ENCODE results near the gene LRCOL1. TPM values are rescaled to one million over a fixed set of nuclear protein-coding genes. Genes with fewer than 3 reads are reported as not detected.

The LRCOL1 gene
- total and polyA plus RNA-seq, 4 donors: 0.47 to 0.72 (median 0.59) TPM; not detected in 1

DNA sequence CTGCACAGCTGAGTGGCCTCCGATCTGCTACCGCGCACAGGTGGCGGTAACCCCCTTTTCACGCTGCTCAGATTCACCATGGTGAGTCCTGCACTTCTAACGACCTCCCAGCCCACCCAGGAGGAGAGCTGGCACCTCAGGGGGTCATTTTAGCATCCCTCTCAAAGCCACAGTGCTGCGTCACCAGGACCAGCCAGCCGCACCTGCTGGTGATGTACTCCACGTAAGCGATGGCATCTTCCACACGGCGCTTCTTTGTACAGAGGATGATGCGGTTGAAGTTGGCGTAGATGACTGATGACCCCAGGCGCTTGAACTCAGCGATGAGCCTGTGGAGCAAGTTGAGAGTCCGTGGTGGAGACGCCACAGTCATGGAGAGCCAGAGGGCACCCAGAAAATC is 27.4 kb upstream of the LRCOL1 start:
- Histone ChIP-seq H3K4me1 (ENCODE audit: control insufficient read depth, insufficient read depth, low read length) (peaks cover 3% of the 10 kb centered on the region), H3K27ac (ENCODE audit: low read depth, low read length) (no peak overlapping the region), H3K27me3 (ENCODE audit: control insufficient read depth, insufficient read depth, low read length) (no peaks in the 10 kb centered on the region), H3K9me3 (ENCODE audit: control insufficient read depth, insufficient read depth, low read length) (no peaks in the 10 kb centered on the region), H3K36me3 (ENCODE audit: control insufficient read depth, insufficient read depth, low read length) (peaks cover 94% of the 10 kb centered on the region), H3K4me3 (ENCODE audit: low read depth, low read length) (no peak overlapping the region)
- DNase-seq (ENCODE audit: low read depth in 4 of 6, low spot score in 6 of 6): no peak
- WGBS (ENCODE audit: insufficient coverage): 85% methylated on average over 18 of the region's 18 CpGs

DNA sequence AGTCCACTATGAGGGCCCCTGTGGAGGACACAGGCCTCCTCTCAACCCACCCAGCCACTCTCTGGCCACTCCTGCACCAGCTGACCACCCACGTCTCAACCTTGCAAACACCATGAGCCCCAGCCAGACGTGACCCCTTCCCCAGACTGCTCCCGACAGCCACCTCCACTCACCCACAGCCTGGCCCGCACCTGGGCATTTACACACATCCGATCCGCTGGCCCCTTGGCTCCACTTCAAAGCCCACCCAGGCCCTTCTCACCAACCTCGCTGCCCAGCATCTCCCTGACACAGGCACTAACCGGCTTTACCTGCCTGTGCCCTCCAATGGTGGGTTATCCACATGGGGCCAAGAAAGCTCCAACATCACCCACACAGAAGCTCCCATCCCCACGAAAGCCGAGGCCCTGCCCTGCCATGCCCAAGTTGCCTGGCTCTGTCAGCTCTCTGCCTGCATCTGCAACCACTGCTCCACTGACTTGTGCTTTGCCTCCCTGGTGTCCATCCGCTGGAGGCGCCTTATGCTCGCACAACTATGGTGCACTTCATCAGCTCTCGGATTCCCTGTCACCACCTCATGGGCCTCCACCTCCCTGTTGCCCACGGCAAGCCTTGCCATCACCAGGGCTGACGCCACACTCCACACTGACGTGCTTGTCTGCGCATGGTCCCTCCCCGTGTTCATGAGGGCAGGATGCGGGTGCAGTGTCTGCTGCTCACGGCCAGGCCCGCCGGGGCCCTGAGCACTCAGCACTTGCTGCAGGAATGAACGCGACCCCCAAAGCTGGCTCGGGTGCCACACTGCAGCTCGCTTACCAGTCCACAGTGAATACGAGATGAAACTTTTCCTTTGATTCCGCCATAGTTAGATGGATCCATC is 24.9 kb upstream of the LRCOL1 start:
- DNase-seq (ENCODE audit: low read depth in 4 of 6, low spot score in 6 of 6): no peak
- Histone ChIP-seq H3K36me3 (ENCODE audit: control insufficient read depth, insufficient read depth, low read length) (peaks cover 94% of the 10 kb centered on the region), H3K4me3 (ENCODE audit: low read depth, low read length) (no peak overlapping the region), H3K9me3 (ENCODE audit: control insufficient read depth, insufficient read depth, low read length) (no peaks in the 10 kb centered on the region), H3K27ac (ENCODE audit: low read depth, low read length) (no peak overlapping the region), H3K27me3 (ENCODE audit: control insufficient read depth, insufficient read depth, low read length) (no peaks in the 10 kb centered on the region), H3K4me1 (ENCODE audit: control insufficient read depth, insufficient read depth, low read length) (peaks cover 3% of the 10 kb centered on the region)
- WGBS (ENCODE audit: insufficient coverage): 89% methylated on average over 29 of the region's 29 CpGs

GRCh38 chr12:132634411-132634990 is 24.1 kb upstream of the LRCOL1 start:
- H3K27ac ChIP-seq (ENCODE audit: low read depth, low read length): no peak overlapping the region
- peaks cover 3% of the 10 kb centered on the region for H3K4me1 ChIP-seq (ENCODE audit: control insufficient read depth, insufficient read depth, low read length)
- 97% methylated on average over 21 of the region's 21 CpGs for WGBS (ENCODE audit: insufficient coverage)
- H3K4me3 ChIP-seq (ENCODE audit: low read depth, low read length): no peak overlapping the region
- H3K27me3 ChIP-seq (ENCODE audit: control insufficient read depth, insufficient read depth, low read length): no peaks in the 10 kb centered on the region
- no peaks in the 10 kb centered on the region for H3K9me3 ChIP-seq (ENCODE audit: control insufficient read depth, insufficient read depth, low read length)
- no peak for DNase-seq (ENCODE audit: low read depth in 4 of 6, low spot score in 6 of 6)
- H3K36me3 ChIP-seq (ENCODE audit: control insufficient read depth, insufficient read depth, low read length): peaks cover 93% of the 10 kb centered on the region

GRCh38 chr12:132633901-132634300 is 23.5 kb upstream of the LRCOL1 start:
- peaks cover 93% of the 10 kb centered on the region for H3K36me3 ChIP-seq (ENCODE audit: control insufficient read depth, insufficient read depth, low read length)
- 77% methylated on average over 10 of the region's 10 CpGs for WGBS (ENCODE audit: insufficient coverage)

GRCh38 chr12:132633398-132633797 is 23.0 kb upstream of the LRCOL1 start:
- H3K9me3 ChIP-seq (ENCODE audit: control insufficient read depth, insufficient read depth, low read length): no peaks in the 10 kb centered on the region
- DNase-seq (ENCODE audit: low read depth in 4 of 6, low spot score in 6 of 6): no peak
- H3K4me3 ChIP-seq (ENCODE audit: low read depth, low read length): no peak overlapping the region
- H3K36me3 ChIP-seq (ENCODE audit: control insufficient read depth, insufficient read depth, low read length): peaks cover 92% of the 10 kb centered on the region
- H3K27ac ChIP-seq (ENCODE audit: low read depth, low read length): no peak overlapping the region
- H3K27me3 ChIP-seq (ENCODE audit: control insufficient read depth, insufficient read depth, low read length): no peaks in the 10 kb centered on the region
- no peaks in the 10 kb centered on the region for H3K4me1 ChIP-seq (ENCODE audit: control insufficient read depth, insufficient read depth, low read length)
- 100% methylated on average over 7 of the region's 8 CpGs for WGBS (ENCODE audit: insufficient coverage)

More at GRCh38 chr12:132633901-132634300, 23.5 kb upstream of the LRCOL1 start:
- H3K9me3 ChIP-seq (ENCODE audit: control insufficient read depth, insufficient read depth, low read length): no peaks in the 10 kb centered on the region
- H3K27ac ChIP-seq (ENCODE audit: low read depth, low read length): no peak overlapping the region
- peaks cover 2% of the 10 kb centered on the region for H3K4me1 ChIP-seq (ENCODE audit: control insufficient read depth, insufficient read depth, low read length)
- no peaks in the 10 kb centered on the region for H3K27me3 ChIP-seq (ENCODE audit: control insufficient read depth, insufficient read depth, low read length)
- DNase-seq (ENCODE audit: low read depth in 4 of 6, low spot score in 6 of 6): no peak
- H3K4me3 ChIP-seq (ENCODE audit: low read depth, low read length): no peak overlapping the region

DNA sequence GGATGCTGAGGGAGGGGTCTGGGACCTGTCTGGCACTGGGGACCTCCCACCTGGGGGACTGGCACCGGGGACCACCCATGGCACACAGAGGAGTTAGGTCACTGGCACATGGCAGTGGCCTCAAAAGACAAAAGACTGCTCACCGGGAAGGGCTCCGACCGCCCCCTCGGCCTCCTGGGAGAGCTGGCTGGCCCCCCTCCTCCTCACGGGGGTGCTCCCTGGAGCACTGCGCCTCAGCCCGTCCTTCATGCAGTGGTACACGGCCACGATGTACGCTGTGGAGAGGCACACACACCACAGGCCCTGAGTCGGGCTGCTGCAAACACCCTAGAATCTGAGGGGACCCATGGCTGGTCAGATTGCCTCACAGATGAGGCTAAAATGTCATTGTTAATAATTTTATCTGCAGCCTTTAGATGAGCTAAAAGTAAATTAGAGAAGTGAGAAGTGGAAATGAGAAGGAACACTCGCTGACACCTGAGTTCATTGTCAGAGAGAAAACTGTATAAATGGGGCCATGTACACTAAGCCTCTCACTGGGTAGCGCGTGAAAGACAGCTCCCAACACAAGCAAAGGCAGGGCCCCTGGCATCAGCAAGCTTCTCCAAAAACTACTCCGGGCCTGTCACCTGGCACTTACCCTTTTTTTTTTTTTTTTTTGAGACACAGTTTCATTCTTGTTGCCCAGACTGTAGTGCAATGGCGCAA is 22.3 kb upstream of the LRCOL1 start:
- no peak overlapping the region for H3K4me3 ChIP-seq (ENCODE audit: low read depth, low read length)
- 82% methylated on average over 16 of the region's 17 CpGs for WGBS (ENCODE audit: insufficient coverage)
- H3K27ac ChIP-seq (ENCODE audit: low read depth, low read length): no peak overlapping the region
- H3K4me1 ChIP-seq (ENCODE audit: control insufficient read depth, insufficient read depth, low read length): no peaks in the 10 kb centered on the region
- no peaks in the 10 kb centered on the region for H3K9me3 ChIP-seq (ENCODE audit: control insufficient read depth, insufficient read depth, low read length)
- peaks cover 87% of the 10 kb centered on the region for H3K36me3 ChIP-seq (ENCODE audit: control insufficient read depth, insufficient read depth, low read length)
- no peak for DNase-seq (ENCODE audit: low read depth in 4 of 6, low spot score in 6 of 6)
- no peaks in the 10 kb centered on the region for H3K27me3 ChIP-seq (ENCODE audit: control insufficient read depth, insufficient read depth, low read length)

GRCh38 chr12:132631666-132632065 is 21.3 kb upstream of the LRCOL1 start:
- peaks cover 77% of the 10 kb centered on the region for H3K36me3 ChIP-seq (ENCODE audit: control insufficient read depth, insufficient read depth, low read length)
- H3K4me1 ChIP-seq (ENCODE audit: control insufficient read depth, insufficient read depth, low read length): no peaks in the 10 kb centered on the region
- no peaks in the 10 kb centered on the region for H3K27me3 ChIP-seq (ENCODE audit: control insufficient read depth, insufficient read depth, low read length)
- no peak for DNase-seq (ENCODE audit: low read depth in 4 of 6, low spot score in 6 of 6)
- WGBS (ENCODE audit: insufficient coverage): 96% methylated on average over 10 of the region's 11 CpGs
- H3K27ac ChIP-seq (ENCODE audit: low read depth, low read length): no peak overlapping the region
- H3K9me3 ChIP-seq (ENCODE audit: control insufficient read depth, insufficient read depth, low read length): no peaks in the 10 kb centered on the region
- H3K4me3 ChIP-seq (ENCODE audit: low read depth, low read length): no peak overlapping the region

DNA sequence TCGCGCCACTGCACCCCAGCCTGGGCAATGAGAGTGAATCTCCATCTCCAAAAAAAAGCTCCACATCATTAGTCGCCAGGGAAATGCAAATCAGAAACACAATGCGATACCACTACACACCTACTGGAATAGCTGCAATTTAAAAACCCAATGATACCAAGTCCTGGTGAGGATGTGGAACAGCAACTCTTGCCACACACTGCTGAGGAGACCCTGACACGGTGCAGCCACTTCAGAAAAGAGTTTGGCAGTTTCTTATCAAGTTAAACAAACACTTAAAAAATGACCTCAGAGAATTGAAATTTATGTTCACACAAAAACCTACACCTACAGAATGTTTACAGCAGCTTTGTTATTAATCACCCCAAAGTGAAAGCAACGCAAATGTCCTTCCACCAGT is 20.3 kb upstream of the LRCOL1 start:
- Histone ChIP-seq H3K4me3 (ENCODE audit: low read depth, low read length) (no peak overlapping the region), H3K4me1 (ENCODE audit: control insufficient read depth, insufficient read depth, low read length) (no peaks in the 10 kb centered on the region), H3K9me3 (ENCODE audit: control insufficient read depth, insufficient read depth, low read length) (no peaks in the 10 kb centered on the region), H3K27ac (ENCODE audit: low read depth, low read length) (no peak overlapping the region), H3K36me3 (ENCODE audit: control insufficient read depth, insufficient read depth, low read length) (peaks cover 73% of the 10 kb centered on the region), H3K27me3 (ENCODE audit: control insufficient read depth, insufficient read depth, low read length) (no peaks in the 10 kb centered on the region)
- whole genome bisulfite sequencing (ENCODE audit: insufficient coverage): 99% methylated on average over 6 of the region's 6 CpGs
- DNase-seq (ENCODE audit: low read depth in 4 of 6, low spot score in 6 of 6): no peak

- H3K4me3 ChIP-seq (ENCODE audit: low read depth, low read length): no peak overlapping the region
- WGBS (ENCODE audit: insufficient coverage): 98% methylated on average over 6 of the region's 6 CpGs
Observed at GRCh38 chr12:132629330-132629729, 18.9 kb upstream of the LRCOL1 start.

More at GRCh38 chr12:132629330-132629729, 18.9 kb upstream of the LRCOL1 start:
- no peaks in the 10 kb centered on the region for H3K9me3 ChIP-seq (ENCODE audit: control insufficient read depth, insufficient read depth, low read length)
- H3K27me3 ChIP-seq (ENCODE audit: control insufficient read depth, insufficient read depth, low read length): no peaks in the 10 kb centered on the region
- no peaks in the 10 kb centered on the region for H3K4me1 ChIP-seq (ENCODE audit: control insufficient read depth, insufficient read depth, low read length)
- DNase-seq (ENCODE audit: low read depth in 4 of 6, low spot score in 6 of 6): no peak
- H3K27ac ChIP-seq (ENCODE audit: low read depth, low read length): no peak overlapping the region
- H3K36me3 ChIP-seq (ENCODE audit: control insufficient read depth, insufficient read depth, low read length): peaks cover 73% of the 10 kb centered on the region
